ENCODE measurements around the gene SLC5A10.
"Not testable (repeated sequence)": the region's sequence is repeated elsewhere in the genome, so short reads cannot be mapped to it uniquely, and the experiment has no call there.

SLC5A10 gene

GRCh38 chr17:19037547-19037946 is 85.6 kb downstream of the SLC5A10 start:
- in situ Hi-C loops (cut with MboI; ENCODE audit: low sequenced_read_pairs), result not testable (repeated sequence)

- in situ Hi-C loops (cut with MboI; ENCODE audit: low sequenced_read_pairs), result not testable (repeated sequence)
Measured at GRCh38 chr17:19038007-19038406, 86.0 kb downstream of the SLC5A10 start.

GRCh38 chr17:19038730-19039129 is 86.8 kb downstream of the SLC5A10 start:
- in situ Hi-C loops (cut with MboI; ENCODE audit: low sequenced_read_pairs), result not testable (repeated sequence)

GRCh38 chr17:19040350-19040749 is 88.4 kb downstream of the SLC5A10 start:
- in situ Hi-C loops (cut with MboI; ENCODE audit: low sequenced_read_pairs), result not testable (repeated sequence)

GRCh38 chr17:19041871-19042270 is 89.9 kb downstream of the SLC5A10 start:
- in situ Hi-C loops (cut with MboI; ENCODE audit: low sequenced_read_pairs), result not testable (repeated sequence)

GRCh38 chr17:19042369-19042768 is 90.4 kb downstream of the SLC5A10 start:
- in situ Hi-C loops (cut with MboI; ENCODE audit: low sequenced_read_pairs), result not testable (repeated sequence)

GRCh38 chr17:19043032-19043431 is 91.1 kb downstream of the SLC5A10 start:
- in situ Hi-C loops (cut with MboI; ENCODE audit: low sequenced_read_pairs), result not testable (repeated sequence)

- in situ Hi-C loops (cut with MboI; ENCODE audit: low sequenced_read_pairs), result not testable (repeated sequence)
Measured at GRCh38 chr17:19044643-19045042, 92.7 kb downstream of the SLC5A10 start.

- in situ Hi-C loops (cut with MboI; ENCODE audit: low sequenced_read_pairs), result not testable (repeated sequence)
Measured at GRCh38 chr17:19046782-19047375, 94.9 kb downstream of the SLC5A10 start, which contains the start of gene GRAP. Gene GRAP, minus strand, starts transcription at chr17:19046957. Its CDS starts 31 bp downstream, at chr17:19046926.

GRCh38 chr17:19047510-19047909 is 95.5 kb downstream of the SLC5A10 start:
- in situ Hi-C loops (cut with MboI; ENCODE audit: low sequenced_read_pairs), result not testable (repeated sequence)

- in situ Hi-C loops (cut with MboI; ENCODE audit: low sequenced_read_pairs), result not testable (repeated sequence)
Measured at GRCh38 chr17:19048826-19049225, 96.9 kb downstream of the SLC5A10 start.

GRCh38 chr17:19055447-19055846 is 103.5 kb downstream of the SLC5A10 start:
- in situ Hi-C loops (cut with MboI; ENCODE audit: low sequenced_read_pairs), result not testable (repeated sequence)

GRCh38 chr17:19062009-19062717 is 110.2 kb downstream of the SLC5A10 start:
- in situ Hi-C loops (cut with MboI; ENCODE audit: low sequenced_read_pairs), result not testable (repeated sequence)

- in situ Hi-C loops (cut with MboI; ENCODE audit: low sequenced_read_pairs), result not testable (repeated sequence)
Measured at GRCh38 chr17:19062718-19063325, 110.9 kb downstream of the SLC5A10 start.

- in situ Hi-C loops (cut with MboI; ENCODE audit: low sequenced_read_pairs), result not testable (repeated sequence)
Measured at GRCh38 chr17:19063326-19063956, 111.5 kb downstream of the SLC5A10 start.

- in situ Hi-C loops (cut with MboI; ENCODE audit: low sequenced_read_pairs), result not testable (repeated sequence)
Measured at GRCh38 chr17:19064378-19064777, 112.4 kb downstream of the SLC5A10 start.

- in situ Hi-C loops (cut with MboI; ENCODE audit: low sequenced_read_pairs), result not testable (repeated sequence)
Measured at GRCh38 chr17:19070318-19071168, 118.6 kb downstream of the SLC5A10 start.

Measured in hTERT RPE-1 (cell line).